B cell (primary cell): ENCODE measurements around the gene FBXL2.

Experiments used
- EZH2 ChIP-seq: IDR thresholded peaks from 2 replicates; pipeline ENCODE4 v1.6.1; 2012; ENCODE audit warnings: borderline replicate concordance, low read depth, mild to moderate bottlenecking, moderate library complexity, low read length; ENCODE audit not compliant: insufficient read depth, poor library complexity, severe bottlenecking
- TF ChIP-seq, protein P1 (sequence below): fragments of 200-600 bp; IDR thresholded peaks from one replicate; pipeline ENCODE4 v1.8.0; 2022; ENCODE audit warnings: antibody characterized with exemption, mild to moderate bottlenecking

DNA sequence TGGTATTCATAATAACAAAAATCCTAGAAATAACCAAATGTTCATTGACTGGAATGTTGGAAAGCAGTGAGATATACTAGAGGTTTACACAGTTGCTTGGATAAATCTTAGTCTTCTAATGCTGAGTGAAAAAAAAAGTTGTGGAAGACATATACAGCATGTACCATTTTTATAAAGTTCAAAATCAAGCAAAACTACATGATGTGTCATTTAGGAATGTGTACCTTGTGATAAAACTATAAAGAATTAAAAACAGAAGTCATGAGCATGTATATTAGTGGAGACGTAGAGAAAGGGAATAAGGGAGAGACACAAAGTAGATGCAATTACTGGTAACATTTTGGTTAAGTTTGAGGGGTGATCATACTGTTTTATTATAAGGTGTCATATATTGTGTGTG, 45.2 kb downstream of the FBXL2 start:
- TF ChIP-seq, protein P1, sequence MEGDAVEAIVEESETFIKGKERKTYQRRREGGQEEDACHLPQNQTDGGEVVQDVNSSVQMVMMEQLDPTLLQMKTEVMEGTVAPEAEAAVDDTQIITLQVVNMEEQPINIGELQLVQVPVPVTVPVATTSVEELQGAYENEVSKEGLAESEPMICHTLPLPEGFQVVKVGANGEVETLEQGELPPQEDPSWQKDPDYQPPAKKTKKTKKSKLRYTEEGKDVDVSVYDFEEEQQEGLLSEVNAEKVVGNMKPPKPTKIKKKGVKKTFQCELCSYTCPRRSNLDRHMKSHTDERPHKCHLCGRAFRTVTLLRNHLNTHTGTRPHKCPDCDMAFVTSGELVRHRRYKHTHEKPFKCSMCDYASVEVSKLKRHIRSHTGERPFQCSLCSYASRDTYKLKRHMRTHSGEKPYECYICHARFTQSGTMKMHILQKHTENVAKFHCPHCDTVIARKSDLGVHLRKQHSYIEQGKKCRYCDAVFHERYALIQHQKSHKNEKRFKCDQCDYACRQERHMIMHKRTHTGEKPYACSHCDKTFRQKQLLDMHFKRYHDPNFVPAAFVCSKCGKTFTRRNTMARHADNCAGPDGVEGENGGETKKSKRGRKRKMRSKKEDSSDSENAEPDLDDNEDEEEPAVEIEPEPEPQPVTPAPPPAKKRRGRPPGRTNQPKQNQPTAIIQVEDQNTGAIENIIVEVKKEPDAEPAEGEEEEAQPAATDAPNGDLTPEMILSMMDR, result no peak
- no peak for TF ChIP-seq EZH2
